Measurements from ENCODE around the gene CHFR.
"Not testable (repeated sequence)": the region's sequence is repeated elsewhere in the genome, so short reads cannot be mapped to it uniquely, and the experiment has no call there.

Gene CHFR

GRCh38 chr12:132814232-132814631 lies 73.2 kb downstream of the CHFR start:
- DNase-seq (ENCODE audit: extremely low read depth, low read depth), result no peak
- TF ChIP-seq, protein P1, sequence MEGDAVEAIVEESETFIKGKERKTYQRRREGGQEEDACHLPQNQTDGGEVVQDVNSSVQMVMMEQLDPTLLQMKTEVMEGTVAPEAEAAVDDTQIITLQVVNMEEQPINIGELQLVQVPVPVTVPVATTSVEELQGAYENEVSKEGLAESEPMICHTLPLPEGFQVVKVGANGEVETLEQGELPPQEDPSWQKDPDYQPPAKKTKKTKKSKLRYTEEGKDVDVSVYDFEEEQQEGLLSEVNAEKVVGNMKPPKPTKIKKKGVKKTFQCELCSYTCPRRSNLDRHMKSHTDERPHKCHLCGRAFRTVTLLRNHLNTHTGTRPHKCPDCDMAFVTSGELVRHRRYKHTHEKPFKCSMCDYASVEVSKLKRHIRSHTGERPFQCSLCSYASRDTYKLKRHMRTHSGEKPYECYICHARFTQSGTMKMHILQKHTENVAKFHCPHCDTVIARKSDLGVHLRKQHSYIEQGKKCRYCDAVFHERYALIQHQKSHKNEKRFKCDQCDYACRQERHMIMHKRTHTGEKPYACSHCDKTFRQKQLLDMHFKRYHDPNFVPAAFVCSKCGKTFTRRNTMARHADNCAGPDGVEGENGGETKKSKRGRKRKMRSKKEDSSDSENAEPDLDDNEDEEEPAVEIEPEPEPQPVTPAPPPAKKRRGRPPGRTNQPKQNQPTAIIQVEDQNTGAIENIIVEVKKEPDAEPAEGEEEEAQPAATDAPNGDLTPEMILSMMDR (IDR thresholded peaks at IDR 0.05; ENCODE audit: low read depth, low read length), result no peak

DNA sequence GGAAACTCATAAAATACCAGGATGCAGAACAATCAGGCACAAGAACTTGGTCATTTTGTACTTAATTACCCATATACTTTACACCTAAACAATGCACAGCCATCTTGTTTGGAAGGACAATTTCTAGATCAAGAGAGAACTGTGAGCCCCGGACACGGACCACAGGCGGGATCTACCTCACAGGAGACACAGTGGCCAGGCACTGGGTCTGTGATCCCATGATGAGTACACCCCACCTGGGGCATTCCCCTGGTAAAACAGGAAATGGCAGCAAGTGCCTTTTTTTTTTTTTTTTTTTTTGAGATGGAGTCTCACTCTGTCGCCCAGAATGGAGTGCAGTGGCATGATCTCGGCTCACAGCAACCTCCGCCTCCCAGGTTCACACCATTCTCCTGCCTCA lies 74.0 kb downstream of the CHFR start:
- TF ChIP-seq, protein P1 (IDR thresholded peaks at IDR 0.05; ENCODE audit: low read depth, low read length), result no peak
- DNase-seq (ENCODE audit: extremely low read depth, low read depth), result no peak

- TF ChIP-seq, protein P1 (IDR thresholded peaks at IDR 0.05; ENCODE audit: low read depth, low read length), result no peak
- DNase-seq (ENCODE audit: extremely low read depth, low read depth), result no peak
Observed at GRCh38 chr12:132812631-132813305, 74.6 kb downstream of the CHFR start.

DNA sequence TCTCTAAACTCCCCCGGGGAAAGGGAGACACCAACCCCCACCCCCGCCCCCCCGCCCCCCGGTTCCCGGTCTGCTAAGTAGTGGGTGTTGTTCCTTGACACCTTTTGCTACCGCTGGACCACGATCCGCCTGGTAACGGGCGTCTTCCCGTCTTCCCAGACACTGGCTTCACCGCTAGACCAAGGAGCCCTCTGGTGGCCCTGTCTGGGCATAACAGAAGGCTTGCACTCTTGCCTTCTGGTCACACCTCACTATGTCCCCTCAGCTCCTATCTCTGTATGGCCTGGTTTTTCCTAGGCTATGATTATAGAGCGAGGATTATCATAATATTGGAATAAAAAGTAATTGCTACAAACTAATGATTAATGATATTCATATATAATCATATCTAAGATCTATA lies 78.0 kb downstream of the CHFR start:
- not testable (repeated sequence) for DNase-seq (ENCODE audit: extremely low read depth, low read depth)
- TF ChIP-seq, protein P1 (IDR thresholded peaks at IDR 0.05; ENCODE audit: low read depth, low read length), result peak; percentile 30

GRCh38 chr12:132807295-132808092 lies 79.9 kb downstream of the CHFR start:
- no peak for DNase-seq (ENCODE audit: extremely low read depth, low read depth)
- TF ChIP-seq, protein P1 (IDR thresholded peaks at IDR 0.05; ENCODE audit: low read depth, low read length), result no peak

DNA sequence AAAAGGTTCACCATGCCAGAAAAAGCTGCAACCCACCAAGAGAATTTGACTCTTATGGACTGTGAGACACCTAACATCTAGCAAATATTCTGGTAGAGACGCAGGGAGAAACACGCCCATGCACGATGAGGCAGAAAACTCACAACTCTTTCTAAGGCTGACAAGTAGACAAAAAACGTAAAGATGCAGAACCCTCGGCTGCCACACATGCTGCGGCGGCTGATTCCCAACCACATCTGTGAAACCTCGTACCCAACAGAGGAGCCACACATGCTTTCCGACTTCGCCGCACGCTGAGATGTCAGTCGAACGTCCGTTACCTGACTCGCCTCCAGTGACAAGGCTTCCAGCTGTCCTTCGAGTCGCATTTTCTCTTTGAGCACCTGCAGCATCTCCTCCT lies 80.5 kb downstream of the CHFR start:
- DNase-seq (ENCODE audit: extremely low read depth, low read depth), result no peak
- TF ChIP-seq, protein P1 (IDR thresholded peaks at IDR 0.05; ENCODE audit: low read depth, low read length), result no peak

DNA sequence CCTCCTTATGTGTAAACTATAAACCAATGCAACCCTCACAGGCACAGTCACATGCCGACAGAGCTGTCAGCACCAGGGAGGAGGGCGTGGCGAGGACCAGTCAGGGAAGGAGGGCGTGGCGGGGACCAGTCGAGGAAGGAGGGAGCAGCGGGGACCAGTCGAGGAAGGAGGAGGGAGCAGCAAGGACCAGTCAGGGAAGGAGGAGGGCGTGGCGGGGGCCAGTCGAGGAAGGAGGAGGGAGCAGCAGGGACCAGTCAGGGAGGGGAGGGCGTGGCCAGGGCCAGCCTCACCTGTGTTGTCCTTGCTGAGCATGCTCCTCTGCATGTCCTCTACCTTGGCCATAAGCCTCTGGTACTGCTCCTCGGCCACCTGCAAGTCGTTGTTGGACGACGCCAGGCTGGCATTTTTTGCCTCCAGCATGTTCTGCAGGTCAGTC lies 83.0 kb downstream of the CHFR start:
- no peak for DNase-seq (ENCODE audit: extremely low read depth, low read depth)
- TF ChIP-seq, protein P1 (IDR thresholded peaks at IDR 0.05; ENCODE audit: low read depth, low read length), result no peak
